ELR (cell line): ENCODE measurements around the gene DDHD1.

Experiments used
- DNase-seq: peaks from one replicate; pipeline ENCODE4 v3.0.0-alpha.2; 2015; ENCODE audit warnings: low read depth

The DDHD1 gene

GRCh38 chr14:52995998-52996397, 157.1 kb downstream of the DDHD1 start:
- DNase-seq = no peak

DNA sequence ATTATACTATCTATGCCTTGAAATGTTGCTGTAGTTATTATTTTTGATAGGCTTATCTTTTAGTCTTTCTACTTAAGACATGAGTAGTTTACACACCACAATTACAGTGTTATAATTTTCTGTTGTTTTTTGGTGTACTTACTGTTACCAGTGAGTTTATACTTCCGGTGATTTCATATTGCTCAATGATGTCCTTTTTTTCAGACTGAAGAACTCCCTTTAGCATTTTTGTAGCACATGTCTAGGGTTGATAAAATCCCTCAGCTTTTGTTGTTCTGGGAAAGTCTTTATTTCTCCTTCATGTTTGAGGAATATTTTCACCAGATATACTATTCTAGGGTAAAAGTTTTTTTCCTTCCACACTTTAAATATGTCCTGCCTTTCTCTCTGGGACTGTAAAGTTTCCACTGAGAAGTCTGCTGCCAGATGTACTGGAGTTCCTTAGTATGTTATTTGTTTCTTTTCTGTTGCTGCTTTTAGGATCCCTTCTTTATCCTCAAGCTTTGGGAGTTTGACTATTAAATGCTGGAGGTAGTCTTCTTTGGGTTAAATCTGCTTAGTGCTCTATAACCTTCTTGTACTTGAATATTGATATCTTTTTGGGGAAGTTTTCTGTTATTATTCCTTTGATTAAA, 160.8 kb downstream of the DDHD1 start:
- no peak for DNase-seq

- DNase-seq = no peak
Measured at GRCh38 chr14:52988139-52988538, 165.0 kb downstream of the DDHD1 start.

GRCh38 chr14:52987514-52987913, 165.6 kb downstream of the DDHD1 start:
- DNase-seq = no peak

- no peak for DNase-seq
Measured at GRCh38 chr14:52987042-52987441, 166.1 kb downstream of the DDHD1 start.
